Glomerular visceral epithelial cell (primary cell): Measurements from ENCODE around the gene ZNF740.

Experiments used
- DNase-seq: peaks from one replicate; pipeline ENCODE4 v3.0.0-alpha.2; 2016; ENCODE audit errors: extremely low spot score

ZNF740 gene

GRCh38 chr12:53214221-53214620 is 33.7 kb downstream of the ZNF740 start:
- no peak for DNase-seq

GRCh38 chr12:53214687-53215455 is 34.3 kb downstream of the ZNF740 start:
- DNase-seq: no peak

DNA sequence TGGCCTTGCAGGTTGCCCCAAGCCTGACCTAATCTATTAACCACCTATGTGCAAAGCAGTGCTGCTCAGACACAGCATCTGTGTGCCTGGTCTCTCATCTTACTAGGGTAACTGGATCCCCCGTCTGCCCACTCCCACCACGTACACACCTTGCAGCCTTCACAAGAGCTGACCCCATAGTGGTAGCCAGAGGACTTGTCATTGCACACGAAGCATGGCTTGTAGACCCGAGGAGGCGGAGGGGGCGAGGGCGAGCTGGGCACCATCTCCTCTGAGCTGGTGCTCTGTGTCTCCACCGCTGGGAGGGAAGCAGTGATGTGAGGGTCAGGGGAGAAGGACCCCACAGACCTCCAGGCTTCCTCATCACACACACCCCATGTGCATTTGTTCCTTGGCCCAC is 35.0 kb downstream of the ZNF740 start:
- no peak for DNase-seq

DNA sequence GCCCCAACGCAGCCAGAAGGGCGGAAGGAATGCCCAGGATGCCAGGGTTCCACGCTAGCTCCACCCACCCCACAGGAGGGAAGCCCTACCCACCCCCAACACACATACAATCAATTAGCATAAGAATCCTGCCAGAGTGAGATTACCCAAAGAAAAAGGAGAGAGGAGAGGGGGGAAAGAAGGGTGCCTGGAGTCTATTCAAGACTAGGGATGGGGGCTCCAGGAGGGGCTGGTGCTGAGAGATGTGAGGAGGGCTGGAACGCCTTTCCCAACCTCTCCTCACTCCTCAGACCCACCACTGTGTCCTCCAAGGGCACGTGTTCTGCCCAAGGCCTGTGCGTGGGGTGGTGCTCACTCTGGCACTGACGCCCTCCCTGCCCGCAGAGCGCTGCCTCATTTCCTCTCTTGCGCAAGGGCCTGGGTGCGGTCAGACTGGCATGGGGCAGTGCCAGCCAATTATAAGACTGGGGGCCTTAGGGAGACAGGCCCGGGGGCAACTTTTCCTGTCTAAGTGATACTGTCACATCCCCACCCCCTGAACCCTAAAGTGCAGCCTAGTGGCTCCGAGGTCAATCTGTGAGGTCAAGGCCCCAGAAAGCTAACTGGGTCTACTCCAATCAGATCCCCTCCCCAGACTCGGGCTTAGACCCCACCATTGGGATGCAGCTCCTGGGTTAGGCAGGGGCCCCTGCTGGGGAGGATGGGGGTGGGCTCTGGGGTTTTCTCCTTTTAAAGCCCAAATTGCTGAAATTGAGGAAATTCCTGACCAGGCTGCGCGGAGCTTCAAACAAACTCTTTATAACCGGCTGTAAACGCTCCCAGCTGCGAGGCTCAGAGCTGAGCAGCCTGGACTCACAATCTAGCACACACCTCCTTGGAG is 36.8 kb downstream of the ZNF740 start:
- DNase-seq: no peak

DNA sequence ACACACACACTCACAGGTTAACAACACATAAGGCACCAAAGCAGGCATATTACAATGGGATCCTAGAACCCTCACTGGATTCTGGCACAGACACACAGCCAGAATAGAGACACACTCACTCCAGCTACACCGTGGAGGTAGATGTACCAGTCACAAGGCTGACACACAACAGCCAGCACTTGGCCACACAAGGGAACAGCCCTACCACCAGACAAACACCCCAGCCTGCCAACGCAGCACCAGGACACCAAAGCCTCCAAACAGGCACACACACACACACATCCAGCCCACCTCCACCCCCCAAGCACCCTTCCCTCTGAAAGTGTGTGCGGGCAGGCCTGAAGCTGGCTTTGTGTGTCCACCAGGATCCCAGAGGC is 37.4 kb downstream of the ZNF740 start:
- no peak for DNase-seq

DNA sequence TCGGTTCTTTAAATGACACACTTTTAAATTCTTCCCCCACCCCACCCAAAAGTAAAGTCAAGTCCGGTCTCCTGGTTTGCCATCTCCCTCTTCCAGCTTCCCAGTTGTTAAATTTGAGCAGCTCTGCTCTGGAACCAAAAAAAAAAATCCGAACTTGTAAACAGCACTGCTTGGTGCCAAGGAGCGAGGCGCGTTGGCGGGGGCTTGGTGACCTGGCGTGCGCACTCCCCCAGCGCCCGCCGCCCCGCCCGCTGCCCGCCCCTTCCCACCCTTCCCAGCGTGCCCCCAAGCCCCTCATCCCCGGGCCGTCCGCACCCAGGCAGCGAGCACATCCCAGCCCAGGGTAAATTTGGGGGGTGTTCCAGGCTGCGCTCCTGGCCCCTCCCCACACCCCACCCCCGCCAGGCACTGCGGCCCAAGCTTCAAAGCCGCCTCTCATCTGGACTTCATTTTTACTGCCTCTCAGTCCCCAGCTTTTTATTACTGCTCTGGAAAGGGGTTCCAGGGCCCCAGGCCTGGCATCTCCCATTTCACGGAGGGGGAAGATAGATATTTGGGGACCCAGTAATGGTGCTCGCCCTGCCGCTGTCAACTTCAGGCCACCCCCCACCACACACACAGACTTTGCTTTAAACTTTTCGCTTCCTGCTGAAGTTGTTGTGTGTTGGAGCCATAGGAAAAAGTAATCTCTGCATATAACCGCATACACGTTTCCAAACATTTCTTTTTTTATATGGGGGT is 38.2 kb downstream of the ZNF740 start:
- DNase-seq: no peak

DNA sequence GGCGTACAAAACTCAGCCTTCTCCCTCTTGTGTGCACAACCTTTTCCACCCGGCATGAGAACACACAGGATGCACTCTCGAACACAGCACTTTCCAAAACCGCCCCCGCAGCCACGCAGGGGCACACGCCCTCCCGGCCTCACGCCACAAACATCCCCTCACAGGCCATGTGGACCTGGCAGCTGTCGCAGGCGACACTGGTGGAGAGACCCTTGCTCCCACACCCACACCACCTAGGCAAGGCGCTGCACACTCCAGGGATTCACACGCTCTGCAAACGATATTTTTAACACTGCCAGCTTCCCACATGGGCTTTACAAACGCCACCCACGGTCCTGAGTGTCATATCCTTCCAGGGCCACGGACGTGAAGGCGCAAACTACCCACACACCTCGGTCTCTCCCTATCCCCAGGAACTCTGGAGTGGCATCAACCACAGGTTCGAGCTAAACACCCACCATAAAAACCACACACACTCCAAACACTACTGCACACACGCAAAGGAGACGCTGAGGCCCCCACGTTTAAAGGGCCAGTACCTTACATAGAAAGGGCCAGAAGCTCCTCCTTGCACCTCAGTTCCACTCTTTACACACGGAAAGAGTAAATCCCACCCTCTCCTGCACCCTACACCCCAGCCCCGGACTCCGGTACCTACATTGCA is 38.9 kb downstream of the ZNF740 start:
- peak; percentile 45 for DNase-seq

DNA sequence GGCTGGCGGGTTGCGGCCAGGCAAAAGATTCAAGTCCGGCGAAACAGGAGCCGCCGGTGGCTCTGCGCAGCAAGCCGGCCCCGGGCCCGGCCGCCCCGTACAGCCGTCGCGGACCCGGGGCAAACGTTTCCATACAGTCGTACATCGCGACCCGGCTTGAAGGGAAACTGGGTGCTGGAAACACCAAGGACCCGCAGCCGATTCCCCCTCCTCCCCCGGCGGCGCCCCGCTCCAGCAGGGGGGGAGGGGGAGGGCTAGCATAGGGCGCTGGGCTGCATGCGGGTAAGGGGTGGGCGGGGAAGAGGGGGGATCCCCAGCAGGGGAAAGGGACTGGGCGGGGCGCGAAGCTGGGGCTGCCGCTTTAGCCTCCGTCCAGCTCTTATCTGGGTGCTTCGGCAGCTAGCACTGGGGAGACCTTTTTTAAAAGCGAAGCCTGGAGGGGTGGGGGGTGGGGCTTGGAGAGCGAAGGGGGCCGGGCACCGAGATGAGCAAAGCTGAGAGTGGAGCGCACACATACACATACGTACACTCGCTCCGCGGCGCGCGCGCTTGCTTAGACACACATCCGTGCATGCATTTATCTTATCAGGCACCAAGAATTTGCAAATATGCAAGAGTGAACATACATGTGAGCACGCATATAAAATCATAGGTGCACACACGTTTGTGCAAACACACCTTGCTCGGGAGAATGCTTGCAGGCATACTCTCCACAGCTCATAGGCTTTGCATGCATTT is 39.6 kb downstream of the ZNF740 start:
- DNase-seq: peak; percentile 65

DNA sequence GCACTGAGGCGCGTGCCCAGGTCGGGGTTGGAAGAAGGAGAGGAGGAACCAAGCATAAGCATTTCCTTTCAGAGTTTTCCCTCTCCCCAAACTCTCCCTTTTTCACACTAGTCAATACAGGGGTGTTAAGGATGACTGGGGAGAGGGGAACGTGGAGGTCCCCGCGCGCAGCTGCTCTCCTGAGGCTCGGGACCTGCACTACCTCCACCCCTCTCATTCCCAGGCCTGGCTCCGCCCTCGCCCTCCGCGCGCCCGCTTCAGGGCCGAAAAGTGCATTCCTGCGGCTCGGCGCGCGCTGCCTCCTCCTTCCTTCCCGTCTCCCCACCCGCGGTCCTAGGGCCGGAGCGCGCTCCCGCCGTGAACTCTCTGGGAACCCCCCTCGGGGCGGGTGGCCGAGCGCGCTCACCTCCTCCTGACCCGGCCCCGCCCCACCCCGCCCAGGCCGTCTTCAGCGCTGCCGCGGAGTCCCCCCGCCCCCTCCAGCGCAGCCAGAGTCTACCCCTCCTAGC is 40.2 kb downstream of the ZNF740 start:
- peak; percentile 95 for DNase-seq

- peak; percentile 65 for DNase-seq
These were observed 40.9 kb downstream of the ZNF740 start for GRCh38 chr12:53221203-53222080.

GRCh38 chr12:53222170-53222721 is 41.7 kb downstream of the ZNF740 start:
- no peak for DNase-seq

DNA sequence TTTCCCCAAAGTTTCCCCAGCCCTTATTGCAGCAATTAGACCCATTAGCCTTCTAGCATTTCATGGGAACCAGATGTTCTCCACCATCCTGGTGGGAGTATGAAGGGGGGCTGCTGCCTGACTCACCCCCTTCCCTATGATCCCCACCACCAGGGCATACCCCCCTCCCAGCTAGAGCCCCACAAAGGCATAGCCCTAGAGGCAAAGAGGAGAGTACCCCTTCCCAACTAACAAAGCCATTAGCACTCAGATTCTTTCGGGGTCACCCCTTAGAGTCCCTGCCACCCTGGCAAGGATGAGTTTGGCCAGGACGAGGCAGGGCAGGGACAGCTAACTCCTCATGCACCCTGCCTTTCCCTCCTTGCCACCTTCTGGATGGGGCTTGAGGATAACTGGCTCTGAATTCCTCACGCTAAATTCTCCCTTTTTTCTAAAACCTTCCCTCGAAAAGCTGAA is 42.3 kb downstream of the ZNF740 start:
- no peak for DNase-seq

GRCh38 chr12:53223389-53224060 is 43.0 kb downstream of the ZNF740 start:
- no peak for DNase-seq

DNA sequence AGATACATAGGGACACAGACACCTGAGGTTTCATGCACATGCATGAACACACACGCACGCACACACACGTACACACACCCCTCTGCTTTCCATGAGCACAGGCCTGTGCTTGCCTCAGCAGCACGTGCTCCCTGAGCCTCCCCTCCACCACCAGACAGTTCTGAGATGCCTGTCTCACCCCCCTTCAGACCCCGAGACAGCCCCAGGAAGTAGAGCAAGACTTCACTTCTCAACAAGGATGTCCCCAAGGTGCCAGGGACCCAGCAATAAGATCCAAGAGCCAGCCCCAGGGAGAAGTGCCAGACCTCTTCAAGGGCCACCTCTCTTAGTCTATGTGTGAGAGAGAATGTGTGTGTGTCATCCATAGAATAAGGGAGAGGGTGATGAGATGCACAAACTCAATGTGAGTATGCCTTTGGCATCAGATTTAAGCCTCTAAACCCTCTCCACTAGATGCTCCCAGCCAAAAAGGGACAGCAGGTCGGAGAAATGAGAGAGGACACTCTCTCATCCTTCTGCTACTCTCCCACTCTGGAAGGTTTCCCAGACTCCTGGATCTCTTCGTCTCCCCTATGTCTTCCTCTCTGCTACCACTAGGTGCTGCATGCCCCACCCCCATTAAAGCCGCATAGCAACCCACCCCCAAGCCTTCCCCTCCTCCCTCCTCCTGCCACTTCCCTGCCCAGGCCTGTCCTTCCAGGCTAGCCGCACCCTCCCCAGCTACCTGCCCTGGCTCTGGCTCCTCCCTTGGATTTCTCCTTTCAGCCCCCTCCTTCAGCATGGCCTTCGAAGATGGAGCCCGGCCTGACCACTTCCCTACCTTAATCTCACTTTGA is 43.8 kb downstream of the ZNF740 start:
- no peak for DNase-seq

DNA sequence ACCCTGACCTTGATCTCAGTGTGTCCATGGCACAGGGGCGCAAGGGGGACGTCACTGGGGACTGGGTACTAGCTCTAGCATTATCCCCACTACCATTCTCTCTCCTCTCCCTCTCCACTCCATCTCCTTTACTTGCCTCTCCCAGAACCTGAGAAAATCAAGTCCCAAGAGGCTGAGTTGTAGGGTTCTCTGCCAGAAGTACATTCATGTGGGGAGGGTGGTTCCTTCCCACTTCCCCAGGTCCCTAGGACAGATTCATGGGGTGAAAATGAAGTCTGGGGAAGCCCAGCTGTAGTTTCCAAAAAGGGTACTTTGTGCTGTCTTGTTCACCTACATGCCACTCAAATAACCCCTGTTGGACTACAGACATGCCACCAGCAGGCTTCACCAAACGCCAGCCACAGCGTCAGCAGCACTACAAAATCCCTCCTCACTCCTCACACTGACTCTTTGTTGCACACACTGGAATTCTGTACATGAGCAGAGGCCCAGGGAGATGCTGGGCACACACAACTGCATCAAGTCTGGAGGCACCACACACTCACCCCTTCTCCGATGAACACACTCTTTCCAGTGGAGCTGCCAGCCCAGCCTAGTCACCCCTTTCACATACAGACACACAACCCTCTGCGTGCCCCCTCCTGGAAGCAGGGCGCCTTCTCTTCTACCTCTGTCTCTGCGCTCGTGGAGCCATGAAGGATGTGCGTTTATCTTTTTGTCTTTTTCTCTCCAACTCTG is 44.5 kb downstream of the ZNF740 start:
- DNase-seq: no peak

DNA sequence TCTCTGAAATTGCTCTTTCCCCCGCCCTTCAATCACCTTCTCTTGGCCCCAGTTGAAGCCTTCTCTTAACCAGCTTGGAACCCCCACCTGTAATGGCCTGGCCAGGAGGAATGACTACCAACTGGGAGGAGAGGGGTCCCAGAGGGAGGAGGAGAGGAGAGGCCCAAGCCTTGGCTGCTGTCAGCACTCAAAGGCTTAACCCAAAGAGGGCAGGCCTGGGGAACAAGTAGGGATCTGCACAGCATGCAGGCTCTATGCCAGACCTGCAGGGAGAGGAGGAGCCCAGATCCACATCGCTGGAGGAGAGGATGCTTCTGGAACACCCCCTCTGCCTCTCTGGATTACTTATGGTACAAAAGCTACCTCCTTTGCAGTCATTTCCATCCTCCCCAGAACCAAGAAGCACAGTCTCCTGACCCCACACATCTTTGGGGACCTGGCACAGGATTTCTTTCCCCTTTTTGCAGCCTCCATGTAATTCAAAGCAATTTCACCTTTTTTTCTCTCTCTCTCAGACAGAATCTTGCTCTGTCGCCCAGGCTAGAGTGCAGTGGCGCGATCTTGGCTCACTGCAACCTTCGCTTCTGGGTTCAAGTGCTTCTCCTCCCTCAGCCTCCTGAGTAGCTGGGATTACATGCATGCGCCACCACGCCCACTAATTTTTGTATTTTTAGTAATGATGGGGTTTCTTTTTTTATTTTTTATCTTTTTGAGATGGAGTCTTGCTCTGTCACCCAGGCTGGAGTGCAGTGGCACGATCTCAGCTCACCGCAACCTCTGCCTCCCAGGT is 45.3 kb downstream of the ZNF740 start:
- DNase-seq: no peak
